Measurements from ENCODE around the gene KRT16.
"Not testable (repeated sequence)": the region's sequence is repeated elsewhere in the genome, so short reads cannot be mapped to it uniquely, and the experiment has no call there.

The KRT16 gene

GRCh38 chr17:41625602-41626001 is 13.0 kb upstream of the KRT16 start:
- peak; percentile 59 for ATAC-seq (ENCODE audit: low read depth)
- H3K27ac ChIP-seq (ENCODE audit: poor library complexity, severe bottlenecking), result peak overlapping the region; percentile 99
- no peak for TF ChIP-seq CTCF (IDR thresholded peaks at IDR 0.05; ENCODE audit: poor library complexity, severe bottlenecking)

GRCh38 chr17:41624208-41625101 is 11.9 kb upstream of the KRT16 start, which contains the start of gene KRT17:
KRT17 (minus strand) TSS chr17:41624575; CDS start chr17:41624509, 66 bp downstream.
- TF ChIP-seq CTCF (IDR thresholded peaks at IDR 0.05; ENCODE audit: poor library complexity, severe bottlenecking), result no peak
- H3K4me3 ChIP-seq (ENCODE audit: severe bottlenecking), result peak within 1 kb of the TSS; percentile 49
- peak; percentile 45 for ATAC-seq (ENCODE audit: low read depth)
- peaks cover 38% of the 10 kb centered on the region for H3K36me3 ChIP-seq (ENCODE audit: low read depth)
- no peaks in the 10 kb centered on the region for H3K27me3 ChIP-seq (ENCODE audit: insufficient read depth, poor library complexity, severe bottlenecking)
- H3K27ac ChIP-seq (ENCODE audit: poor library complexity, severe bottlenecking), result peak within 1 kb of the TSS; percentile 99
- peaks cover 21% of the 10 kb centered on the region for H3K4me1 ChIP-seq (ENCODE audit: insufficient read depth, poor library complexity, severe bottlenecking)
- H3K9me3 ChIP-seq (ENCODE audit: severe bottlenecking), result no peaks in the 10 kb centered on the region
- peak; percentile 97 for DNase-seq (ENCODE audit: low spot score)

More at GRCh38 chr17:41625602-41626001, 13.0 kb upstream of the KRT16 start:
- H3K4me1 ChIP-seq (ENCODE audit: insufficient read depth, poor library complexity, severe bottlenecking), result peaks cover 21% of the 10 kb centered on the region
- no peak overlapping the region for H3K4me3 ChIP-seq (ENCODE audit: severe bottlenecking)
- H3K36me3 ChIP-seq (ENCODE audit: low read depth), result peaks cover 37% of the 10 kb centered on the region
- H3K9me3 ChIP-seq (ENCODE audit: severe bottlenecking), result no peaks in the 10 kb centered on the region
- H3K27me3 ChIP-seq (ENCODE audit: insufficient read depth, poor library complexity, severe bottlenecking), result no peaks in the 10 kb centered on the region
- DNase-seq (ENCODE audit: low spot score), result peak; percentile 96

- ATAC-seq (ENCODE audit: low read depth); H3K27me3 ChIP-seq (ENCODE audit: insufficient read depth, poor library complexity, severe bottlenecking); H3K9me3 ChIP-seq (ENCODE audit: severe bottlenecking); DNase-seq (ENCODE audit: low spot score): not testable (repeated sequence)
- H3K4me3 ChIP-seq (ENCODE audit: severe bottlenecking), result peak overlapping the region; percentile 49
- H3K36me3 ChIP-seq (ENCODE audit: low read depth), result peaks cover 38% of the 10 kb centered on the region
- peak overlapping the region; percentile 99 for H3K27ac ChIP-seq (ENCODE audit: poor library complexity, severe bottlenecking)
- peaks cover 21% of the 10 kb centered on the region for H3K4me1 ChIP-seq (ENCODE audit: insufficient read depth, poor library complexity, severe bottlenecking)
Observed at GRCh38 chr17:41623184-41623861, 10.8 kb upstream of the KRT16 start.

GRCh38 chr17:41622340-41623183 is 10.0 kb upstream of the KRT16 start:
- peaks cover 21% of the 10 kb centered on the region for H3K4me1 ChIP-seq (ENCODE audit: insufficient read depth, poor library complexity, severe bottlenecking)
- H3K4me3 ChIP-seq (ENCODE audit: severe bottlenecking), result peak overlapping the region; percentile 49
- peak; percentile 46 for DNase-seq (ENCODE audit: low spot score)
- peak overlapping the region; percentile 99 for H3K27ac ChIP-seq (ENCODE audit: poor library complexity, severe bottlenecking)
- peaks cover 38% of the 10 kb centered on the region for H3K36me3 ChIP-seq (ENCODE audit: low read depth)
- H3K27me3 ChIP-seq (ENCODE audit: insufficient read depth, poor library complexity, severe bottlenecking); H3K9me3 ChIP-seq (ENCODE audit: severe bottlenecking); ATAC-seq (ENCODE audit: low read depth): not testable (repeated sequence)

- Histone ChIP-seq H3K27ac (ENCODE audit: poor library complexity, severe bottlenecking) (peak overlapping the region; percentile 99), H3K9me3 (ENCODE audit: severe bottlenecking) (no peaks in the 10 kb centered on the region), H3K27me3 (ENCODE audit: insufficient read depth, poor library complexity, severe bottlenecking) (no peaks in the 10 kb centered on the region), H3K4me3 (ENCODE audit: severe bottlenecking) (peak overlapping the region; percentile 49), H3K4me1 (ENCODE audit: insufficient read depth, poor library complexity, severe bottlenecking) (peaks cover 21% of the 10 kb centered on the region), H3K36me3 (ENCODE audit: low read depth) (peaks cover 38% of the 10 kb centered on the region)
- ATAC-seq (ENCODE audit: low read depth), result no peak
- no peak for TF ChIP-seq CTCF (IDR thresholded peaks at IDR 0.05; ENCODE audit: poor library complexity, severe bottlenecking)
- no peak for DNase-seq (ENCODE audit: low spot score)
Observed at GRCh38 chr17:41621916-41622315, 9.3 kb upstream of the KRT16 start.

- not testable (repeated sequence) for H3K9me3 ChIP-seq (ENCODE audit: severe bottlenecking); H3K27me3 ChIP-seq (ENCODE audit: insufficient read depth, poor library complexity, severe bottlenecking); ATAC-seq (ENCODE audit: low read depth)
- H3K4me3 ChIP-seq (ENCODE audit: severe bottlenecking), result peak overlapping the region; percentile 49
- peak; percentile 58 for DNase-seq (ENCODE audit: low spot score)
- peak overlapping the region; percentile 99 for H3K27ac ChIP-seq (ENCODE audit: poor library complexity, severe bottlenecking)
- peaks cover 38% of the 10 kb centered on the region for H3K36me3 ChIP-seq (ENCODE audit: low read depth)
- H3K4me1 ChIP-seq (ENCODE audit: insufficient read depth, poor library complexity, severe bottlenecking), result peaks cover 21% of the 10 kb centered on the region
Observed at GRCh38 chr17:41621435-41621817, 8.9 kb upstream of the KRT16 start.
